Stomach (tissue), 19 donors: ENCODE data around the gene NAA35. TPM values are rescaled to one million over a fixed set of nuclear protein-coding genes. Genes with fewer than 3 reads are reported as not detected.

ENCODE experiments used
- DNase-seq, 2 donors: peaks; one replicate each; pipeline versions ENCODE4 v3.0.0 to v3.0.0-alpha.2; 2013 to 2019
- H3K27ac ChIP-seq, 5 donors: fragments of 200-600 bp in 4 of 5; sonication (generic) in 4 of 5; one replicate each; pipeline ENCODE4 v1.5.1; 2013 to 2019; ENCODE audit warnings: mild to moderate bottlenecking in 1 of 5, moderate library complexity in 1 of 5
- H3K27me3 ChIP-seq, 3 donors: fragments of 200-600 bp; sonication (generic); one replicate each; pipeline ENCODE4 v1.5.1; 2017 to 2019; ENCODE audit warnings: mixed run types in 1 of 3
- H3K36me3 ChIP-seq, 4 donors: fragments of 200-600 bp; sonication (generic); 1 replicate in 3 of 4; 2 replicates in 1 of 4; pipeline ENCODE4 v1.5.1; 2016 to 2019
- H3K4me1 ChIP-seq, 4 donors: fragments of 200-600 bp; sonication (generic); one replicate each; pipeline ENCODE4 v1.5.1; 2016 to 2019
- H3K4me3 ChIP-seq, 4 donors: fragments of 200-600 bp; sonication (generic) in 3 of 4; one replicate each; pipeline ENCODE4 v1.5.1; 2016 to 2019; ENCODE audit warnings: mild to moderate bottlenecking in 1 of 4
- H3K9me3 ChIP-seq, 4 donors: fragments of 200-600 bp; sonication (generic); one replicate each; pipeline ENCODE4 v1.5.1; 2016 to 2019
- CTCF ChIP-seq, 7 experiments: fragments of 450-650 bp in 4 of 7; fragments of 200-600 bp in 3 of 7; sonication (generic) in 3 of 7; IDR thresholded peaks; one replicate each; pipeline ENCODE4 v1.5.1; 2016 to 2019; ENCODE audit warnings: antibody characterized with exemption in 7 of 7, control low read depth in 2 of 7, mild to moderate bottlenecking in 1 of 7
- EP300 ChIP-seq: sonication (generic); formaldehyde crosslinking; IDR thresholded peaks from one replicate; pipeline ENCODE4 v1.6.1; 2017; ENCODE audit warnings: antibody characterized with exemption
- POLR2A ChIP-seq, 4 donors: fragments of 450-650 bp; IDR thresholded peaks; one replicate each; pipeline ENCODE4 v1.6.1; 2016; ENCODE audit warnings: antibody characterized with exemption in 4 of 4, control low read depth in 2 of 4, mild to moderate bottlenecking in 1 of 4, moderate library complexity in 1 of 4
- POLR2AphosphoS5 ChIP-seq, 3 donors: sonication (generic); formaldehyde crosslinking; IDR thresholded peaks; one replicate each; pipeline ENCODE4 v1.6.1; 2016; ENCODE audit warnings: antibody characterized with exemption in 3 of 3
- WGBS, 5 donors: extraction: QIAGEN DNeasy Blood & Tissue Kit in 3 of 5; methylation state at CpG; one replicate each; pipeline versions ENCODE4 v1.1.5 to v1.1.7; 2013 to 2018; 5-methylcytosine and 5-hydroxymethylcytosine counted together
- intact Hi-C: fragments of 100-400 bp; cut with DNase I; formaldehyde crosslinking; loops from one replicate; pipeline ENCODE4 v1.15.1; 2023; ENCODE audit warnings: low total_unique reads
- long read RNA-seq, 10 donors: transcript quantifications; one replicate each; lab custom pipeline, GENCODE V29; 2026
- polyA plus RNA-seq, 3 donors: library from polyadenylated mRNA; stranded (reverse); fragments of 200-250 nt; gene quantifications; one replicate each; pipeline ENCODE4 v1.2.3, GENCODE V29; 2013
- total RNA-seq, 5 donors: library from RNA; depleted of rRNA; stranded (reverse); fragments of >200 nt; gene quantifications; one replicate each; pipeline versions ENCODE4 v1.1.0 to v1.2.3, GENCODE V29; 2014 to 2016
- donor health status: healthy with polysubstance abuse.
- donor health status: Bipolar disorder and iron deficiency.
- donor health status: healthy.

The NAA35 gene
- total RNA-seq, result 10 to 100 TPM in 4 of 5 donors, 1 to 10 TPM in 1; 8.8 to 67.0 (median 21.9) TPM
- polyA plus RNA-seq, result 1 to 10 TPM; 6.0 to 9.8 (median 6.6) TPM
- long read RNA-seq, donor 1, partial matches to known transcripts, result 78 of 106 reads
- long read RNA-seq, donor 1, other reads (novel, unspliced or antisense), result 26 of 106 reads
- long read RNA-seq, donor 2, partial matches to known transcripts, result 55 of 207 reads
- long read RNA-seq, donor 2, other reads (novel, unspliced or antisense), result 149 of 207 reads
- long read RNA-seq, donor 3, partial matches to known transcripts, result 5 of 29 reads
- long read RNA-seq, donor 3, other reads (novel, unspliced or antisense), result 23 of 29 reads
- long read RNA-seq, donor 4, result 0 reads
- long read RNA-seq, donor 5, result 0 reads
- long read RNA-seq, donor 6, partial matches to known transcripts, result 214 of 385 reads
- long read RNA-seq, donor 6, other reads (novel, unspliced or antisense), result 171 of 385 reads
- long read RNA-seq, donor 7, partial matches to known transcripts, result 55 of 172 reads
- long read RNA-seq, donor 7, other reads (novel, unspliced or antisense), result 115 of 172 reads
- long read RNA-seq, donor 8, result 0 reads
- long read RNA-seq, donor 9, partial matches to known transcripts, result 45 of 78 reads
- long read RNA-seq, donor 9, other reads (novel, unspliced or antisense), result 32 of 78 reads
- long read RNA-seq, donor 10, partial matches to known transcripts, result 23 of 95 reads
- long read RNA-seq, donor 10, other reads (novel, unspliced or antisense), result 72 of 95 reads

GRCh38 chr9:85940832-85941621, at the start of gene NAA35:
Gene NAA35 (plus strand): TSS chr9:85941146. CDS start chr9:85942160, 1,014 bp downstream.
- Histone ChIP-seq H3K27me3 (no peaks in the 10 kb centered on the region), H3K4me3 (peak within 1 kb of the TSS; percentile 74 to 99 (median 96)), H3K36me3 (peaks cover 0 to 29% (median 17%) of the 10 kb centered on the region in 4 donors), H3K27ac (peak within 1 kb of the TSS; percentile 90 to 98 (median 96)), H3K4me1 (peaks cover 22 to 46% (median 34%) of the 10 kb centered on the region in 4 donors), H3K9me3 (no peaks in the 10 kb centered on the region)
- no peak for TF ChIP-seq CTCF (IDR thresholded peaks at IDR 0.05)
- peak; percentile 84 to 97 (median 95) for TF ChIP-seq POLR2AphosphoS5 (IDR thresholded peaks at IDR 0.05)
- WGBS, 5 donors, result 0% methylated on average over 41 to 93 of the region's 93 CpGs
- peak; percentile 99 to 100 for DNase-seq
- intact Hi-C loops, result no loop called here

GRCh38 chr9:85892401-85892800, 48.5 kb upstream of the NAA35 start:
- Histone ChIP-seq H3K36me3 (peaks cover 0 to 27% (median 6%) of the 10 kb centered on the region in 4 donors), H3K27me3 (no peaks in the 10 kb centered on the region), H3K4me1 (no peaks in the 10 kb centered on the region), H3K4me3 (no peak overlapping the region), H3K9me3 (no peaks in the 10 kb centered on the region), H3K27ac (no peak overlapping the region)
- TF ChIP-seq EP300 (no peak), POLR2AphosphoS5 (IDR thresholded peaks at IDR 0.05) (no peak)
- WGBS, 5 donors, result 82 to 100% (median 92%) methylated on average over 1 of the region's 1 CpG
- DNase-seq, result no peak
- intact Hi-C loops, result no loop called here

- 87 to 96% (median 92%) methylated on average over 2 of the region's 2 CpGs for WGBS, 5 donors
- DNase-seq, result no peak
- Histone ChIP-seq H3K4me3 (no peak overlapping the region), H3K36me3 (peaks cover 0 to 26% (median 6%) of the 10 kb centered on the region in 4 donors), H3K27ac (no peak overlapping the region), H3K9me3 (no peaks in the 10 kb centered on the region), H3K4me1 (no peaks in the 10 kb centered on the region), H3K27me3 (no peaks in the 10 kb centered on the region)
- TF ChIP-seq POLR2AphosphoS5 (IDR thresholded peaks at IDR 0.05) (no peak), EP300 (no peak), POLR2A (IDR thresholded peaks at IDR 0.05) (no peak), CTCF (IDR thresholded peaks at IDR 0.05) (no peak)
- intact Hi-C loops, result no loop called here
These were observed 45.3 kb upstream of the NAA35 start for GRCh38 chr9:85895685-85896084.

GRCh38 chr9:85897848-85898247, 43.1 kb upstream of the NAA35 start:
- 50 to 65% (median 58%) methylated on average over 4 of the region's 4 CpGs for WGBS, 5 donors
- TF ChIP-seq POLR2A (IDR thresholded peaks at IDR 0.05) (no peak), EP300 (no peak), CTCF (IDR thresholded peaks at IDR 0.05) (no peak), POLR2AphosphoS5 (IDR thresholded peaks at IDR 0.05) (no peak)
- no peak for DNase-seq
- Histone ChIP-seq H3K9me3 (no peaks in the 10 kb centered on the region), H3K36me3 (peaks cover 0 to 14% (median 4%) of the 10 kb centered on the region in 4 donors), H3K4me1 (no peaks in the 10 kb centered on the region), H3K4me3 (no peak overlapping the region), H3K27me3 (no peaks in the 10 kb centered on the region), H3K27ac (no peak overlapping the region)
- intact Hi-C loops, result no loop called here
